ENCODE measurements around the gene ZDHHC14. TPM values are rescaled to one million over a fixed set of nuclear protein-coding genes. Genes with fewer than 3 reads are reported as not detected.

ZDHHC14 gene
- total RNA-seq, 1 donor from 2014 or later, result 26.1 TPM

DNA sequence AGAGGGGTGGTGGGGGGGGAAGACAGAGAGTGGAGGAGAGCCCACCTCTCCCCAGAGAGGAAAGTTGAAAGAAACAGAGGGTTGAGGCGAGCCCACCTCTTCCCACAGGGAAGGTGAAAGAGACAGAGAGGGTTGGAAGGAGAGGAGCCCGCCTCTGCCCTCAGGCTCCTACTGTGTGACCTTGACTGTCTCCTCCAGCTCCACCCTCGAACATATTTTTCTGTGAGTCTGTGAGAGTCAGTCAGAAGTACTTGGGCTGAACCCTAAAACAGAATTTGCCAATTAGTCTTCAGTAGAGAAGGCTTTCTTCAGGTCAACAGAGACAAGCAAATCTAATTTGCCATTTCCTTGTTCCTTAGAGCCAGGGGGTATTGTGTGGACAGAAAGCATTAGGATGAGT lies 288.3 kb downstream of the ZDHHC14 start:
- no peak for DNase-seq (ENCODE audit: low spot score)
- TF ChIP-seq, protein P1, sequence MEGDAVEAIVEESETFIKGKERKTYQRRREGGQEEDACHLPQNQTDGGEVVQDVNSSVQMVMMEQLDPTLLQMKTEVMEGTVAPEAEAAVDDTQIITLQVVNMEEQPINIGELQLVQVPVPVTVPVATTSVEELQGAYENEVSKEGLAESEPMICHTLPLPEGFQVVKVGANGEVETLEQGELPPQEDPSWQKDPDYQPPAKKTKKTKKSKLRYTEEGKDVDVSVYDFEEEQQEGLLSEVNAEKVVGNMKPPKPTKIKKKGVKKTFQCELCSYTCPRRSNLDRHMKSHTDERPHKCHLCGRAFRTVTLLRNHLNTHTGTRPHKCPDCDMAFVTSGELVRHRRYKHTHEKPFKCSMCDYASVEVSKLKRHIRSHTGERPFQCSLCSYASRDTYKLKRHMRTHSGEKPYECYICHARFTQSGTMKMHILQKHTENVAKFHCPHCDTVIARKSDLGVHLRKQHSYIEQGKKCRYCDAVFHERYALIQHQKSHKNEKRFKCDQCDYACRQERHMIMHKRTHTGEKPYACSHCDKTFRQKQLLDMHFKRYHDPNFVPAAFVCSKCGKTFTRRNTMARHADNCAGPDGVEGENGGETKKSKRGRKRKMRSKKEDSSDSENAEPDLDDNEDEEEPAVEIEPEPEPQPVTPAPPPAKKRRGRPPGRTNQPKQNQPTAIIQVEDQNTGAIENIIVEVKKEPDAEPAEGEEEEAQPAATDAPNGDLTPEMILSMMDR (IDR thresholded peaks at IDR 0.05; ENCODE audit: unreplicated experiment), result no peak
- Mint-ChIP-seq H3K27me3 (ENCODE audit: unreplicated experiment) (peaks cover 9% of the 10 kb centered on the region), H3K27ac (ENCODE audit: unreplicated experiment) (no peak overlapping the region), H3K36me3 (ENCODE audit: low read depth, unreplicated experiment) (peaks cover 13% of the 10 kb centered on the region), H3K4me1 (ENCODE audit: unreplicated experiment) (peaks cover 27% of the 10 kb centered on the region), H3K4me3 (ENCODE audit: unreplicated experiment) (no peak overlapping the region), H3K9me3 (ENCODE audit: unreplicated experiment) (no peaks in the 10 kb centered on the region)

DNA sequence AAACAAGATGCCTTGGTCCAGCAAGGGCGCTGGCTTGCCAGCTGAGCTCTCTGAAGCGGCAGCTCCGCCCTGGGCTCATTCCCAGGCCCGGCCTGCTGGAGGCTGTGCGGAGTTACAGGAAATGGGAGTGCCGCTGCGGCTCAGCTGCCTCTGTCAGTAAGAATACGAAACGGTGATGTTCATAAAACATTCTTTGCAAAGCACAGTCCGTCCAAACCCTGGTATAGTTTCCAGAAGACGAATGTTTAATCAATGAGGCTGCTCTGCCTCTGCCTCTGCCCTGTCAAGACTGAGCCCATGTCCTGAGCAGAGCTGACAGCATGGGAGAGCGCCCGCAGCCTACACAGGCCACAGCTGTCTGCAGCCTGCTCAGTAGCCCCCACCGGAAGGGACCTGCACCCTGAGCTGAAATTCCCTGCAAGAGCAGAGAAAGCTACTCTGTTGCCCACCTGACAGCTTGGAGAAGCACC lies 288.8 kb downstream of the ZDHHC14 start:
- DNase-seq (ENCODE audit: low spot score), result no peak
- no peaks in the 10 kb centered on the region for H3K9me3 Mint-ChIP-seq (ENCODE audit: unreplicated experiment)
- peaks cover 13% of the 10 kb centered on the region for H3K36me3 Mint-ChIP-seq (ENCODE audit: low read depth, unreplicated experiment)
- TF ChIP-seq, protein P1 (IDR thresholded peaks at IDR 0.05; ENCODE audit: unreplicated experiment), result no peak
- peaks cover 9% of the 10 kb centered on the region for H3K27me3 Mint-ChIP-seq (ENCODE audit: unreplicated experiment)
- no peak overlapping the region for H3K4me3 Mint-ChIP-seq (ENCODE audit: unreplicated experiment)
- peaks cover 27% of the 10 kb centered on the region for H3K4me1 Mint-ChIP-seq (ENCODE audit: unreplicated experiment)
- H3K27ac Mint-ChIP-seq (ENCODE audit: unreplicated experiment), result no peak overlapping the region

DNA sequence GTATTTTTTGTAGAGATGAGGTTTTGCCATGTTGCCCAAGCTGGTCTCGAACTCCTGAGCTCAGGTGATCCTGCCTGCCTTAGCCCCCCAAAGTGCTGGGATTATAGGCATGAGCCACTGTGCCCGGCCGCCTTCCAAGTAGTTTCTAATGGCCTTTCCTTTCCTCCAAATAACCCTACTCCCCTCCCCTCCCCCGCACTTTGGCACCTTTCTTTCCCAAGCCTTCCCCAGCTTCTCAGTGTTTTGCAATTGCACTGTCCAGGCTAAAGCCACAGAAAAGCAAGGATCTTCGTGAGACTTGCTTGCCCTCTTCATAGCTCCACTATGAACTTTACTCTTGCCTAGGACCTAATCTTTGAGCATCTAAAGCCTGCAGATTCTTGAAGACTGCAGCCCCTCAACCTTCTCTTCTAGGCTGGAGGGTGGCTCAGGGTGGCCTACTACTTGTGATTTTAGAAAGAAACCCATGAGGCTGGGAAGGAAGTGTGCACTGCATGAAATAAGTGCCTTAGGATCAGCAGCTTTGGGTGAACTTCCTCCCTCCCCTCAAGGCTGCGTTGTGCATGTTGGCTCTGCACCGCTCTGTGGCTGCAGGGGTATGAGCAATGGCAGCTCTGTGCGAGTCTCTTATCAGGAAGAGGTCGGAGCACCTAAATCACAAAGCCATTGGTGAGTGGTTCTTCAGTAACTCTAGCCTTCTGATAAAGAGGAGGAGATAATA lies 289.6 kb downstream of the ZDHHC14 start:
- Mint-ChIP-seq H3K4me3 (ENCODE audit: unreplicated experiment) (no peak overlapping the region), H3K27ac (ENCODE audit: unreplicated experiment) (no peak overlapping the region), H3K9me3 (ENCODE audit: unreplicated experiment) (no peaks in the 10 kb centered on the region), H3K36me3 (ENCODE audit: low read depth, unreplicated experiment) (peaks cover 13% of the 10 kb centered on the region), H3K27me3 (ENCODE audit: unreplicated experiment) (peaks cover 6% of the 10 kb centered on the region), H3K4me1 (ENCODE audit: unreplicated experiment) (peaks cover 27% of the 10 kb centered on the region)
- TF ChIP-seq, protein P1 (IDR thresholded peaks at IDR 0.05; ENCODE audit: unreplicated experiment), result no peak
- DNase-seq (ENCODE audit: low spot score), result no peak

DNA sequence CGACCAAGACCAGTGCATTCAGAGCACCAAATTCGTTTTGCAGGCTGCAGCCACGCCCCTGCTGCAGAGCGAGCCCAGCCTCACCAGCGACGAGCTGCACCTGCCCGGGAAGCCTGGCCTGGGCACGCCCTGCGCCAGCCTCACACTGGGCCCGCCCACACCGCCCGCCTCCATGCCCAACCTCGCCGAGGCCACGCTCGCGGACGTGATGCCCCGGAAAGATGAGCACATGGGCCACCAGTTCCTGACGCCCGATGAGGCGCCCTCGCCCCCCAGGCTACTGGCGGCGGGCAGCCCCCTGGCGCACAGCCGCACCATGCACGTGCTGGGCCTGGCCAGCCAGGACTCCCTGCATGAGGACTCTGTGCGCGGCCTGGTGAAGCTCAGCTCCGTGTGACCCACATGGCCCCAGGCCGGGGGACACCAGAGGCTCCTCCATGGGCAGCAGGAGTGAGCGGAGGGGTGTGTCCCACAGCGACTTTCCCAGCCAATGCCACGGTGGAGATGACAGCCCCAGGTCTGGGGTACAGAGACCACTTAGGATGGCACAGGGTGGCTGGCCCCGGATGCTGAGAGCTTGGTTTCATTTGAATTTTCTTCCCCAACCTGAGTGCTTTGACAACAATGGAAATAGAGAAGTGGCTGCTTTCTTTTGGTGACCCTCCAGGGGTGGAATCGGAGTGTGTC lies 291.9 kb downstream of the ZDHHC14 start:
- peak overlapping the region; percentile 36 for H3K27ac Mint-ChIP-seq (ENCODE audit: unreplicated experiment)
- no peaks in the 10 kb centered on the region for H3K9me3 Mint-ChIP-seq (ENCODE audit: unreplicated experiment)
- H3K4me1 Mint-ChIP-seq (ENCODE audit: unreplicated experiment), result peaks cover 35% of the 10 kb centered on the region
- peak overlapping the region; percentile 56 for H3K4me3 Mint-ChIP-seq (ENCODE audit: unreplicated experiment)
- no peak for DNase-seq (ENCODE audit: low spot score)
- H3K36me3 Mint-ChIP-seq (ENCODE audit: low read depth, unreplicated experiment), result peaks cover 13% of the 10 kb centered on the region
- peaks cover 4% of the 10 kb centered on the region for H3K27me3 Mint-ChIP-seq (ENCODE audit: unreplicated experiment)
- TF ChIP-seq, protein P1 (IDR thresholded peaks at IDR 0.05; ENCODE audit: unreplicated experiment), result no peak

DNA sequence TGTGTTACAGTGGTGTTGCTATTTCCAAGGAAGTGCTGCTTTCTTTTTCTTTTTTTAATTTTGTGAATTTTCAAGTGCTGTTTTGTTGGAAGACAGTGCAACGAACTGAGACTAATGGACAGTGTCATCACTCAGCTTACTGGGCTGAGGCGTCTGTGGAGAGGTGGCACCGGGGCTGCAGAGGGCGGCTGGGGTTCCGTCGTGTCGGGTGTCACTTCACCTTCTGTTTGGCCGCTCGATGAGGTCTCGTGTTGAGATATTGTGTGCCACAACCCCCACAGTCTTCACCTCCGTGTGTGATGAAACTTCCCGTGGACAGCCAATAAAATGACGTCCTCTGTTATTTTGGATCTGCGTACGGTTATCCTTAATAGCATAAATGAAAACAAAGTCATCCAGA lies 292.6 kb downstream of the ZDHHC14 start:
- TF ChIP-seq, protein P1 (IDR thresholded peaks at IDR 0.05; ENCODE audit: unreplicated experiment), result no peak
- peaks cover 4% of the 10 kb centered on the region for H3K27me3 Mint-ChIP-seq (ENCODE audit: unreplicated experiment)
- peak overlapping the region; percentile 49 for H3K27ac Mint-ChIP-seq (ENCODE audit: unreplicated experiment)
- no peak for DNase-seq (ENCODE audit: low spot score)
- H3K4me3 Mint-ChIP-seq (ENCODE audit: unreplicated experiment), result no peak overlapping the region
- no peaks in the 10 kb centered on the region for H3K9me3 Mint-ChIP-seq (ENCODE audit: unreplicated experiment)
- peaks cover 13% of the 10 kb centered on the region for H3K36me3 Mint-ChIP-seq (ENCODE audit: low read depth, unreplicated experiment)
- H3K4me1 Mint-ChIP-seq (ENCODE audit: unreplicated experiment), result peaks cover 35% of the 10 kb centered on the region
